Fibroblast of lung (primary cell): ENCODE measurements around the gene TEX30. TPM values are rescaled to one million over a fixed set of nuclear protein-coding genes. Genes with fewer than 3 reads are reported as not detected.
A peak's percentile ranks its signal among the peaks of the same experiment; 100 is the strongest.

Source experiments
- DNase-seq, 2 donors: peaks; one replicate each; pipeline versions ENCODE4 v3.0.0 to v3.0.0-alpha.2; 2010; ENCODE audit warnings: low read depth in 2 of 2
- H2AFZ ChIP-seq: 2 replicates; pipeline ENCODE4 v1.5.1; 2012; ENCODE audit warnings: low read length, control low read depth, inconsistent platforms
- H3K27ac ChIP-seq: 2 replicates; pipeline ENCODE4 v1.5.1; 2011; ENCODE audit warnings: low read length, control low read depth; ENCODE audit not compliant: insufficient read depth
- H3K27me3 ChIP-seq: 2 replicates; pipeline ENCODE4 v1.5.1; 2011; ENCODE audit warnings: mild to moderate bottlenecking, low read length; ENCODE audit not compliant: control insufficient read depth, insufficient read depth
- H3K36me3 ChIP-seq: 2 replicates; pipeline ENCODE4 v1.5.1; 2011; ENCODE audit warnings: low read length; ENCODE audit not compliant: control insufficient read depth, insufficient read depth
- H3K4me1 ChIP-seq: 2 replicates; pipeline ENCODE4 v1.5.1; 2011; ENCODE audit warnings: low read length; ENCODE audit not compliant: control insufficient read depth, insufficient read depth; ENCODE audit errors: extremely low read depth
- H3K4me2 ChIP-seq: 2 replicates; pipeline ENCODE4 v1.5.1; 2011; ENCODE audit warnings: low read length, control low read depth; ENCODE audit not compliant: insufficient read depth; ENCODE audit errors: extremely low read depth
- H3K4me3 ChIP-seq, 4 experiments: fragments of 200-600 bp in 1 of 4; sonication (generic) in 1 of 4; replicated peaks in 1 of 4; 2 replicates each; pipeline ENCODE4 v1.5.1; 2011 to 2016; ENCODE audit warnings: low read length in 4 of 4, low read depth in 3 of 4, mild to moderate bottlenecking in 3 of 4, control low read depth in 2 of 4, inconsistent platforms in 1 of 4, mixed read lengths in 1 of 4; ENCODE audit not compliant: insufficient read depth in 1 of 4; ENCODE audit errors: control extremely low read depth in 1 of 4
- H3K79me2 ChIP-seq: 2 replicates; pipeline ENCODE4 v1.5.1; 2012; ENCODE audit warnings: mild to moderate bottlenecking, low read length, inconsistent platforms; ENCODE audit not compliant: control insufficient read depth, insufficient read depth
- H3K9ac ChIP-seq: 2 replicates; pipeline ENCODE4 v1.5.1; 2011; ENCODE audit warnings: mild to moderate bottlenecking, low read length, control low read depth; ENCODE audit not compliant: insufficient read depth
- H3K9me3 ChIP-seq: 2 replicates; pipeline ENCODE4 v1.5.1; 2012; ENCODE audit warnings: low read depth, low read length; ENCODE audit not compliant: control insufficient read depth, insufficient read depth
- H4K20me1 ChIP-seq: 2 replicates; pipeline ENCODE4 v1.5.1; 2011; ENCODE audit warnings: low read length; ENCODE audit not compliant: control insufficient read depth, insufficient read depth; ENCODE audit errors: extremely low read depth
- EZH2 ChIP-seq: IDR thresholded peaks from 2 replicates; pipeline ENCODE4 v1.5.1; 2012; ENCODE audit warnings: low read length, control low read depth, mild to moderate bottlenecking; ENCODE audit errors: missing control alignments
- polyA plus RNA-seq, 2 donors: library from polyadenylated mRNA; depleted of rRNA in 1 of 2; stranded (reverse) in 1 of 2; unstranded in 1 of 2; fragments of >200 nt; gene quantifications; 2 replicates each; pipeline ENCODE4 v1.2.1, GENCODE V29; 2011 to 2012; ENCODE audit warnings: missing spikeins in 1 of 2
- total RNA-seq: library from RNA; depleted of rRNA; stranded (reverse); fragments of >200 nt; gene quantifications from 2 replicates; pipeline ENCODE4 v1.2.1, GENCODE V29; 2014
- TF ChIP-seq, protein P1 (sequence below), 2 donors: IDR thresholded peaks in 1 of 2; conservative IDR thresholded peaks in 1 of 2; 1 replicate in 1 of 2; 2 replicates in 1 of 2; pipeline ENCODE4 v1.5.1; 2011 to 2012; ENCODE audit warnings: low read length in 2 of 2, control low read depth in 1 of 2, inconsistent platforms in 1 of 2, low read depth in 1 of 2, mild to moderate bottlenecking in 1 of 2

TEX30 gene
- total and polyA plus RNA-seq, 2 donors (not counting 1 experiment from before 2014, with no cell fraction given), result 11.9 to 12.7 TPM

DNA sequence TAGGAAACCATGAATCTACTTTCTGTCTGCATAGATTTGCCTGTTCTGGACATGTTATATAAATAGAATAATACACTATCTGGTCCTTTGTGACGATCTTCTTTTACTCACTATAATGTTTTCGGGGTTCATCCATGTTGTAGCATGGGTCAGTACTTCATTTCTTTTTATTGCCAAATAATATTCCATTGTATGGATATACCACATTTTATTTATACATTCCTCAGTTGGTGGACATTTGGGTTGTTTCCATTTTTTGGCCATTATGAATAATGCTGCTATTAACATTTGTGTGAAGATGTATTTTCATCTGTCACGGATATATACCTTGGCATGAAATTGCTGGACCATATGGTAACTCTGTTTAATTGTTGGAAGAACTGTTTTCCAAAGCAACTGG, 32.1 kb upstream of the TEX30 start:
- Histone ChIP-seq H3K79me2 (peaks cover 57% of the 10 kb centered on the region), H3K36me3 (no peaks in the 10 kb centered on the region), H4K20me1 (no peaks in the 10 kb centered on the region), H3K27ac (no peak overlapping the region), H2AFZ (no peak overlapping the region), H3K4me3 (no peak overlapping the region), H3K9me3 (no peaks in the 10 kb centered on the region), H3K4me2 (no peak overlapping the region), H3K9ac (no peak overlapping the region), H3K4me1 (peaks cover 3% of the 10 kb centered on the region), H3K27me3 (no peaks in the 10 kb centered on the region)
- no peak for DNase-seq
- no peak for TF ChIP-seq EZH2
- TF ChIP-seq, protein P1, sequence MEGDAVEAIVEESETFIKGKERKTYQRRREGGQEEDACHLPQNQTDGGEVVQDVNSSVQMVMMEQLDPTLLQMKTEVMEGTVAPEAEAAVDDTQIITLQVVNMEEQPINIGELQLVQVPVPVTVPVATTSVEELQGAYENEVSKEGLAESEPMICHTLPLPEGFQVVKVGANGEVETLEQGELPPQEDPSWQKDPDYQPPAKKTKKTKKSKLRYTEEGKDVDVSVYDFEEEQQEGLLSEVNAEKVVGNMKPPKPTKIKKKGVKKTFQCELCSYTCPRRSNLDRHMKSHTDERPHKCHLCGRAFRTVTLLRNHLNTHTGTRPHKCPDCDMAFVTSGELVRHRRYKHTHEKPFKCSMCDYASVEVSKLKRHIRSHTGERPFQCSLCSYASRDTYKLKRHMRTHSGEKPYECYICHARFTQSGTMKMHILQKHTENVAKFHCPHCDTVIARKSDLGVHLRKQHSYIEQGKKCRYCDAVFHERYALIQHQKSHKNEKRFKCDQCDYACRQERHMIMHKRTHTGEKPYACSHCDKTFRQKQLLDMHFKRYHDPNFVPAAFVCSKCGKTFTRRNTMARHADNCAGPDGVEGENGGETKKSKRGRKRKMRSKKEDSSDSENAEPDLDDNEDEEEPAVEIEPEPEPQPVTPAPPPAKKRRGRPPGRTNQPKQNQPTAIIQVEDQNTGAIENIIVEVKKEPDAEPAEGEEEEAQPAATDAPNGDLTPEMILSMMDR (conservative IDR thresholded peaks at IDR 0.05 in 1 of 2, IDR thresholded peaks at IDR 0.05 in 1 of 2; ENCODE audit: low read depth in 1 of 2, low read length in 2 of 2), result no peak

DNA sequence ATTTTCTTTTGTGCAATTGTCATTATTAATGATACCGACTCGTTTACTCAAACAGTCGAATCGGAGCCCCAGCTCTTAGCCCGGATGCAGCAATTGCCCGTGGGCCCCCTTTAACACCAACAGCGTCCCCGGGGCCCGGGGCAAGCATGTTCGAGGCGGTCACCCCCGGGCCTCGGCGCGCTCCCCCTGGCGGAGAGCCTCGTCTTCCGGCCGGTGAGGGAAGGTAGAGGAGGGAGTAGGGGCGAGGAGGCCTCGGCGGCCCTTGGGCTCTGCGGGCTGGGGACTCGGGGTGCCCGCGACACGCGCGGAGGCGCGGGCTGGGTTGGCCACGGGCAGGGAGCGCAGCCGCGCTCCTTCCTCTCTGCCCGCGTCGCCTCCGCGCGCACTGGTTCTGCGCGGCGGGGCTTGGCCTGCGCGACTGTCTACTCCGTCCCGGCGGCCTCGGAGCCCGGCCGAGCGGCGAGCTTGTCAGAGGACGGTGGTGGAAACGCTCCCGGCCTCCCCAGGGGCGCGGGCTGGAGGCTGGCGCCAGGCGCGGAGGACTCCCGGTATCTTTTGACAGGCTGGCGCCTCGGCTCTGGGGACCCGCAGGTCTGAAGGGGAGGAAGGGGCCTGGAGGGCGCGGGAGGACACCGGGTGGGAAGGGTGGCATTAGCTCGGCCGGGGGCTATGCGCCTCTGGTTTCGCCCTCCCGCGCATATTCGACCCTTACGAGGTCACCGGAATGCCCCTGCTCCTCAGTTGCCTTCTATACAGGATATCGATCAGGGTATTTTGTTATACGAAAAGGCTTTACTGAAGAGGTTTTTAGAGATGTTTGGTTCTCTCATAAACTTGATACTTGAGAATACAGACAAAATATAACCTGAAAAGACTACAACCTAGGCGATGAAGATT, 26.8 kb upstream of the TEX30 start:
- H3K27ac ChIP-seq, result peak overlapping the region; percentile 78
- peak overlapping the region; percentile 83 to 97 (median 88) for H3K4me3 ChIP-seq
- H3K9ac ChIP-seq, result peak overlapping the region; percentile 84
- H2AFZ ChIP-seq, result peak overlapping the region; percentile 97
- H3K27me3 ChIP-seq, result no peaks in the 10 kb centered on the region
- H3K9me3 ChIP-seq, result no peaks in the 10 kb centered on the region
- H3K36me3 ChIP-seq, result no peaks in the 10 kb centered on the region
- peak; percentile 78 for DNase-seq
- TF ChIP-seq, protein P1 (conservative IDR thresholded peaks at IDR 0.05 in 1 of 2, IDR thresholded peaks at IDR 0.05 in 1 of 2; ENCODE audit: low read depth in 1 of 2, low read length in 2 of 2), result peak; percentile 56 to 57
- no peak for TF ChIP-seq EZH2
- peak overlapping the region; percentile 92 for H3K4me2 ChIP-seq
- H4K20me1 ChIP-seq, result no peaks in the 10 kb centered on the region
- H3K79me2 ChIP-seq, result peaks cover 57% of the 10 kb centered on the region
- H3K4me1 ChIP-seq, result peaks cover 5% of the 10 kb centered on the region

DNA sequence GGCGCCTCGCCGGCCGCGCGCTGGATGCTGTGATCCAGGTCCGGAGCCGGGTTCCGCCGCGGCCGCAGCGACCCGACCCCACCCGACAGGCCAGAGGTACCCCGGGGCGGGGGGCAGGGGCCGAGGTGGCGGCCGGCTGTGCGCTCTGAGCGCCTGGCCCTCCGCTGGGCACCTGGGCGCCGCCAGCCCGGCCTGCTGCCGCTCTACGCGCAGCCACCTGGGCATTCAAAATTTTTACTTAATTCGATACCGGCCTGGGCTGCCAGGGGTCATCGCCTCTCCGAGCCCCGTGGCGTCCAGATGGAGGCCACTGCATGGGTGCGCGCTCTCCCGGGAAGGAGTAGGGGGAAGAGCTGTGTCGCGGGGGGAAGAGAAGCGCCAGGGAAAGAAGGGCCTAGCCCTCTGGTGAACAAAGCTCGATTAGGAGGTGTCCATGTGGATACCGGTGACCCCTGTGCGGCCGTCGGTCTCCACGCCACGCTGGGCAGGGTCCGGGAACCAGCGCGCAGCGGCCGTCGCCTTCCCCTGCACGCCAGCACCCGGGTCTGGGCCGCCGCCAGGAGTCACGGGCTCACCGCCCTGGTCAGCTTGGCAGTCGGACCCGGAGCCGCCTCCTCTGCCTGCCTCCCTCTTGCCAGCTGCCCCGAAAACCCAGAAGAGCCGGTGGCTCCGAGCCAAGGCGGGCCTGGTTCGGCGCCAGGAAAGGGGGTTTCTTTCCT, 26.0 kb upstream of the TEX30 start:
- H3K27me3 ChIP-seq, result no peaks in the 10 kb centered on the region
- peak overlapping the region; percentile 91 for H3K4me2 ChIP-seq
- H4K20me1 ChIP-seq, result no peaks in the 10 kb centered on the region
- peaks cover 5% of the 10 kb centered on the region for H3K4me1 ChIP-seq
- peaks cover 50% of the 10 kb centered on the region for H3K79me2 ChIP-seq
- TF ChIP-seq EZH2, result no peak
- TF ChIP-seq, protein P1 (conservative IDR thresholded peaks at IDR 0.05 in 1 of 2, IDR thresholded peaks at IDR 0.05 in 1 of 2; ENCODE audit: low read depth in 1 of 2, low read length in 2 of 2), result no peak
- DNase-seq, result peak; percentile 30 to 35
- no peaks in the 10 kb centered on the region for H3K36me3 ChIP-seq
- peak overlapping the region; percentile 99 for H2AFZ ChIP-seq
- H3K27ac ChIP-seq, result peak overlapping the region; percentile 78
- H3K4me3 ChIP-seq, result peak overlapping the region; percentile 85 to 97 (median 89)
- H3K9me3 ChIP-seq, result no peaks in the 10 kb centered on the region
- peak overlapping the region; percentile 84 for H3K9ac ChIP-seq
